HepG2 (cell line): ENCODE measurements around the gene CLEC16A. TPM values are rescaled to one million over a fixed set of nuclear protein-coding genes. Genes with fewer than 3 reads are reported as not detected.
"Not testable (repeated sequence)": the region's sequence is repeated elsewhere in the genome, so short reads cannot be mapped to it uniquely, and the experiment has no call there.

Source experiments
- ATAC-seq: fragments of 200-7000 bp; cut with Tn5 transposase; 3 replicates; pipeline ENCODE4 v1.9.1; 2020; ENCODE audit warnings: mild to moderate bottlenecking, moderate library complexity
- BruUV-seq: library from RNA; stranded (reverse); fragments of 400-500 nt; replicated peaks from 2 replicates; lab custom pipeline; 2021; lab: Mats Ljungman, UMichigan
- CTCF ChIA-PET: fragments of 300-600 bp; formaldehyde crosslinking; extraction: SDS; loops from one replicate; lab custom pipeline; 2021; ENCODE audit warnings: low total read pairs, inconsistent platforms, low intra/inter-chr PET ratio; lab: Yijun Ruan, JAX
- POLR2A ChIA-PET: fragments of 350-600 bp; sonication (Branson Sonifier 250); formaldehyde crosslinking; loops from one replicate; lab custom pipeline; 2020; ENCODE audit warnings: antibody characterized with exemption, inconsistent platforms; lab: Yijun Ruan, JAX
- DNase-seq: peaks from one replicate; pipeline ENCODE4 v3.0.0-alpha.2; 2015; ENCODE audit warnings: low spot score
- FAIRE-seq: peaks from 3 replicates; lab custom pipeline; 2011; peaks lifted over from hg19 to GRCh38; lab: Jason Lieb, UNC
- H2AFZ ChIP-seq: one replicate; pipeline ENCODE4 v1.6.1; 2011; ENCODE audit warnings: low read length, inconsistent platforms
- H3K27ac ChIP-seq: fragments of 300-600 bp; 3 replicates; pipeline ENCODE4 v1.8.0; 2011; ENCODE audit warnings: mixed run types, mild to moderate bottlenecking, mixed read lengths, low read length, inconsistent platforms; ENCODE audit not compliant: insufficient read depth; ENCODE audit errors: extremely low read length
- H3K27me3 ChIP-seq, 2 experiments: fragments of 200-600 bp in 1 of 2; 2 replicates in 1 of 2; 3 replicates in 1 of 2; pipeline versions ENCODE4 v1.6.0 to v1.8.0; 2011; ENCODE audit warnings: low read length in 2 of 2, mild to moderate bottlenecking in 2 of 2, moderate library complexity in 2 of 2, inconsistent platforms in 1 of 2; ENCODE audit not compliant: insufficient read depth in 2 of 2, control insufficient read depth in 1 of 2
- H3K36me3 ChIP-seq, 2 experiments: fragments of 200-600 bp in 1 of 2; replicated peaks in 1 of 2; 2 replicates in 1 of 2; 3 replicates in 1 of 2; pipeline versions ENCODE4 v1.5.1 to v1.8.0; 2011; ENCODE audit warnings: low read length in 2 of 2, inconsistent platforms in 1 of 2; ENCODE audit not compliant: insufficient read depth in 2 of 2, control insufficient read depth in 1 of 2
- H3K4me1 ChIP-seq: 2 replicates; pipeline ENCODE4 v1.5.1; 2012; ENCODE audit warnings: low read length, inconsistent platforms; ENCODE audit not compliant: insufficient read depth
- H3K4me2 ChIP-seq: 2 replicates; pipeline ENCODE4 v1.6.0; 2011; ENCODE audit warnings: low read depth, low read length, inconsistent platforms
- H3K4me3 ChIP-seq, 3 experiments: fragments of 200-600 bp in 1 of 3; sonication (generic), shearing (Covaris generic) in 1 of 3; replicated peaks in 1 of 3; 2 replicates each; pipeline ENCODE4 v1.5.1; 2011 to 2016; ENCODE audit warnings: low read length in 3 of 3, inconsistent platforms in 2 of 3, low read depth in 2 of 3, mild to moderate bottlenecking in 2 of 3, control low read depth in 1 of 3, mixed read lengths in 1 of 3; ENCODE audit not compliant: insufficient read depth in 1 of 3
- H3K79me2 ChIP-seq: one replicate; pipeline ENCODE4 v1.6.1; 2011; ENCODE audit warnings: low read length, inconsistent platforms; ENCODE audit not compliant: insufficient read depth
- H3K9ac ChIP-seq: 2 replicates; pipeline ENCODE4 v1.6.0; 2011; ENCODE audit warnings: mild to moderate bottlenecking, low read depth, low read length, inconsistent platforms; ENCODE audit not compliant: insufficient read depth
- H3K9me3 ChIP-seq: 2 replicates; pipeline ENCODE4 v1.5.1; 2012; ENCODE audit warnings: mild to moderate bottlenecking, low read length
- H4K20me1 ChIP-seq: 2 replicates; pipeline ENCODE4 v1.6.0; 2011; ENCODE audit warnings: inconsistent platforms, mild to moderate bottlenecking, low read length, moderate library complexity; ENCODE audit not compliant: insufficient read depth
- CEBPB ChIP-seq: IDR thresholded peaks from 2 replicates; pipeline ENCODE4 v1.6.1; 2011; ENCODE audit warnings: low read depth, low read length, improper control_type of control experiment, borderline replicate concordance
- CREB3 ChIP-seq: sonication (generic); formaldehyde crosslinking; IDR thresholded peaks from 2 replicates; pipeline ENCODE4 v1.5.0; 2020; ENCODE audit warnings: missing genetic modification reagents
- ZBTB7A ChIP-seq: sonication (generic); formaldehyde crosslinking; IDR thresholded peaks from 2 replicates; pipeline ENCODE4 v1.8.0; 2022; ENCODE audit warnings: mild to moderate bottlenecking, missing genetic modification reagents
- ZNF276 ChIP-seq: sonication (generic); formaldehyde crosslinking; IDR thresholded peaks from 2 replicates; pipeline ENCODE4 v1.4.0; 2020; ENCODE audit warnings: mild to moderate bottlenecking, low read depth, missing genetic modification reagents
- ZNF343 ChIP-seq: sonication (generic); formaldehyde crosslinking; IDR thresholded peaks from 2 replicates; pipeline ENCODE4 v1.4.0; 2020; ENCODE audit warnings: mild to moderate bottlenecking, missing genetic modification reagents
- ZSCAN20 ChIP-seq: sonication (generic); formaldehyde crosslinking; IDR thresholded peaks from 2 replicates; pipeline ENCODE4 v1.4.0; 2020; ENCODE audit warnings: missing genetic modification reagents, mild to moderate bottlenecking, borderline replicate concordance
- WGBS: methylation state at CpG from one replicate; pipeline ENCODE4 v1.1.6; 2017; ENCODE audit warnings: low lambda C conversion rate; 5-methylcytosine and 5-hydroxymethylcytosine counted together
- in situ Hi-C: cut with HindIII; loops from 2 replicates; pipeline ENCODE4 v1.10.0; 2017; ENCODE audit warnings: low pct_unique_long_range_greater_than_20kb; ENCODE audit not compliant: extremely low pct_ligation_motif_present
- intact Hi-C: fragments of 100-400 bp; cut with micrococcal nuclease; formaldehyde crosslinking; loops from one replicate; pipeline ENCODE4 v1.10.0; 2022; ENCODE audit not compliant: unreplicated experiment
- polyA plus RNA-seq, 8 experiments: library from polyadenylated mRNA; depleted of rRNA in 3 of 8; stranded (reverse) in 7 of 8; unstranded in 1 of 8; fragments of >200 nt; fragmentation: Illumina TruSeq in 4 of 8; extraction: Trizol in 4 of 8; gene quantifications; 2 replicates each; pipeline versions ENCODE4 v1.2.1 to v1.2.3, GENCODE V29; 2011 to 2016; ENCODE audit warnings: low read depth in 4 of 8, missing spikeins in 1 of 8, mixed read lengths in 1 of 8; ENCODE audit not compliant: insufficient read depth in 1 of 8
- total RNA-seq, 5 experiments: library from RNA; depleted of rRNA; stranded (reverse); fragments of >200 nt; fragmentation: Illumina TruSeq; extraction: Trizol; gene quantifications; 2 replicates each; pipeline ENCODE4 v1.2.3, GENCODE V29; 2016; ENCODE audit warnings: low read depth in 1 of 5

CLEC16A gene
- total and polyA plus RNA-seq, 2 of the 13 experiments (the other 11 are each of a cell fraction or from before 2014, with no cell fraction given): 8.5 to 10.3 TPM

GRCh38 chr16:11102523-11102898, 158.1 kb downstream of the CLEC16A start (continued):
- no peak for TF ChIP-seq CREB3
- TF ChIP-seq ZSCAN20 (CRISPR knock-in tag): no peak
- TF ChIP-seq ZBTB7A (CRISPR knock-in tag): 0 out of 2 replicates have a peak, but pooled peaks have one; percentile 18

GRCh38 chr16:11103301-11103700, 158.9 kb downstream of the CLEC16A start:
- ATAC-seq, H3K9ac ChIP-seq, CTCF ChIA-PET, H3K9me3 ChIP-seq, FAIRE-seq, H2AFZ ChIP-seq, H3K79me2 ChIP-seq, H3K4me3 ChIP-seq, H3K27ac ChIP-seq, H3K4me2 ChIP-seq, H3K36me3 ChIP-seq, H4K20me1 ChIP-seq, BruUV-seq, in situ Hi-C loops, H3K27me3 ChIP-seq, DNase-seq: not testable (repeated sequence)
- 97% methylated on average over 5 of the region's 5 CpGs for WGBS
- peak; percentile 35; the same call in 1 of the 2 replicates for TF ChIP-seq CEBPB
- 0 out of 2 replicates have a peak, but pooled peaks have one; percentile 20 for TF ChIP-seq ZNF276 (CRISPR knock-in tag)
- 0 out of 2 replicates have a peak, but pooled peaks have one; percentile 41 for TF ChIP-seq ZNF343
- POLR2A ChIA-PET: interaction anchor here (2.1 kb wide), 1 partner anchor 152 kb away, joined by 10 read pairs; the partner anchor contains the start of gene SOCS1
- intact Hi-C loops: loop anchor here (2.0 kb wide), 1 partner anchor 254 kb away; no protein-coding TSS in a partner anchor
- H3K4me1 ChIP-seq: peaks cover 37% of the 10 kb centered on the region
